ENCODE results near the gene FMNL2.

- no peak for TF ChIP-seq POLR2A (IDR thresholded peaks at IDR 0.05; ENCODE audit: low read depth)
- no peak for TF ChIP-seq POLR2AphosphoS5 (IDR thresholded peaks at IDR 0.05)
- TF ChIP-seq CTCF (IDR thresholded peaks at IDR 0.05): no peak
- TF ChIP-seq EP300 (IDR thresholded peaks at IDR 0.05): no peak
Observed at GRCh38 chr2:152462120-152462519, 127.1 kb downstream of the FMNL2 start.

Data from esophagus muscularis mucosa (tissue), 4 donors.